ENCODE measurements around the gene TUBG2. TPM values are rescaled to one million over a fixed set of nuclear protein-coding genes. Genes with fewer than 3 reads are reported as not detected.

The TUBG2 gene
- total RNA-seq, 1 experiment from 2014 or later, result 20.4 TPM

GRCh38 chr17:42685831-42686230 lies 26.7 kb downstream of the TUBG2 start:
- no peak overlapping the region for H2BK15ac ChIP-seq (ENCODE audit: low read depth, low read length)
- peaks cover 42% of the 10 kb centered on the region for H3K27me3 Mint-ChIP-seq (ENCODE audit: low read depth)
- WGBS (ENCODE audit: extremely low coverage, insufficient read length, low lambda C conversion rate), result no CpG with 5 or more reads among the region's 14 CpGs

More at GRCh38 chr17:42685831-42686230, 26.7 kb downstream of the TUBG2 start:
- no peak overlapping the region for H3T11ph ChIP-seq (ENCODE audit: low read length)
- no peak overlapping the region for H2AK5ac ChIP-seq (ENCODE audit: insufficient read length, low read length)
- no peak overlapping the region for H2BK120ac ChIP-seq (ENCODE audit: low read depth, low read length, poor library complexity, severe bottlenecking)
- no peak overlapping the region for H3K23ac ChIP-seq (ENCODE audit: insufficient read length, low read depth, low read length)
- H3K23me2 ChIP-seq (ENCODE audit: insufficient read length, low read depth, low read length, poor library complexity, severe bottlenecking), result peaks cover 11% of the 10 kb centered on the region
- H3K18ac ChIP-seq (ENCODE audit: insufficient read length, low read depth, low read length), result no peak overlapping the region
- no peak overlapping the region for H2BK5ac ChIP-seq (ENCODE audit: insufficient read length, low read length)
- H3K4me3 Mint-ChIP-seq, result no peak overlapping the region
- no peak overlapping the region for H3K27ac ChIP-seq (ENCODE audit: insufficient read length, low read depth, low read length)
- peaks cover 21 to 36% of the 10 kb centered on the region in 2 experiments for H3K4me1 Mint-ChIP-seq
- H4K5ac ChIP-seq (ENCODE audit: insufficient read length, low read depth, low read length), result no peak overlapping the region
- H2AFZ ChIP-seq (ENCODE audit: low read length), result no peak overlapping the region
- no peak overlapping the region for H2BK20ac ChIP-seq (ENCODE audit: low read depth, low read length, poor library complexity, severe bottlenecking)
- no peaks in the 10 kb centered on the region for H3K79me1 ChIP-seq (ENCODE audit: insufficient read depth, low read depth, low read length, poor library complexity, severe bottlenecking)
- no peaks in the 10 kb centered on the region for H3K9me3 Mint-ChIP-seq
- no peak overlapping the region for H4K91ac ChIP-seq (ENCODE audit: insufficient read length, low read depth, low read length)
- TF ChIP-seq CTCF (conservative IDR thresholded peaks at IDR 0.05), result no peak
- no peak overlapping the region for H3K27ac Mint-ChIP-seq
- H2BK12ac ChIP-seq (ENCODE audit: insufficient read length, low read depth, low read length), result no peak overlapping the region
- H3K79me2 ChIP-seq (ENCODE audit: insufficient read depth, low read length), result no peaks in the 10 kb centered on the region
- H3K9ac ChIP-seq (ENCODE audit: extremely low read depth, insufficient read length, low read length), result no peak overlapping the region
- no peak overlapping the region for H3K4ac ChIP-seq (ENCODE audit: low read depth, low read length)
- no peaks in the 10 kb centered on the region for H4K20me1 ChIP-seq (ENCODE audit: control insufficient read depth, insufficient read depth, insufficient read length)
- H3K14ac ChIP-seq (ENCODE audit: insufficient read depth, low read length), result no peak overlapping the region
- H3K27me3 ChIP-seq (ENCODE audit: insufficient read depth, low read length), result no peaks in the 10 kb centered on the region; the same call in 1 of the 2 replicates
- H4K8ac ChIP-seq (replicated peaks; ENCODE audit: insufficient read length, low read depth, low read length), result no peak overlapping the region
- H3K36me3 Mint-ChIP-seq (ENCODE audit: insufficient read depth in 1 of 3, low read depth in 3 of 3), result peaks cover 13 to 31% (median 18%) of the 10 kb centered on the region in 3 experiments
- no peaks in the 10 kb centered on the region; the same call in 1 of the 2 replicates for H3K4me1 ChIP-seq (ENCODE audit: insufficient read depth, low read length)
- H3K9me3 ChIP-seq (ENCODE audit: control insufficient read depth, low read depth, low read length), result no peaks in the 10 kb centered on the region
- H3K4me2 ChIP-seq (ENCODE audit: insufficient read depth, insufficient read length, low read length), result no peak overlapping the region
- no peak overlapping the region for H3K56ac ChIP-seq (ENCODE audit: insufficient read length, low read depth, low read length)
- peak; percentile 33 for DNase-seq

Measured in H9 (cell line).